B cell (primary cell): Measurements from ENCODE around the gene GAL3ST2.

Experiments used
- EZH2 ChIP-seq: IDR thresholded peaks from 2 replicates; pipeline ENCODE4 v1.6.1; 2012; ENCODE audit warnings: borderline replicate concordance, low read depth, mild to moderate bottlenecking, moderate library complexity, low read length; ENCODE audit not compliant: insufficient read depth, poor library complexity, severe bottlenecking
- TF ChIP-seq, protein P1 (sequence below): fragments of 200-600 bp; IDR thresholded peaks from one replicate; pipeline ENCODE4 v1.8.0; 2022; ENCODE audit warnings: antibody characterized with exemption, mild to moderate bottlenecking

GRCh38 chr2:241797441-241798080, 20.9 kb downstream of the GAL3ST2 start:
- TF ChIP-seq, protein P1, sequence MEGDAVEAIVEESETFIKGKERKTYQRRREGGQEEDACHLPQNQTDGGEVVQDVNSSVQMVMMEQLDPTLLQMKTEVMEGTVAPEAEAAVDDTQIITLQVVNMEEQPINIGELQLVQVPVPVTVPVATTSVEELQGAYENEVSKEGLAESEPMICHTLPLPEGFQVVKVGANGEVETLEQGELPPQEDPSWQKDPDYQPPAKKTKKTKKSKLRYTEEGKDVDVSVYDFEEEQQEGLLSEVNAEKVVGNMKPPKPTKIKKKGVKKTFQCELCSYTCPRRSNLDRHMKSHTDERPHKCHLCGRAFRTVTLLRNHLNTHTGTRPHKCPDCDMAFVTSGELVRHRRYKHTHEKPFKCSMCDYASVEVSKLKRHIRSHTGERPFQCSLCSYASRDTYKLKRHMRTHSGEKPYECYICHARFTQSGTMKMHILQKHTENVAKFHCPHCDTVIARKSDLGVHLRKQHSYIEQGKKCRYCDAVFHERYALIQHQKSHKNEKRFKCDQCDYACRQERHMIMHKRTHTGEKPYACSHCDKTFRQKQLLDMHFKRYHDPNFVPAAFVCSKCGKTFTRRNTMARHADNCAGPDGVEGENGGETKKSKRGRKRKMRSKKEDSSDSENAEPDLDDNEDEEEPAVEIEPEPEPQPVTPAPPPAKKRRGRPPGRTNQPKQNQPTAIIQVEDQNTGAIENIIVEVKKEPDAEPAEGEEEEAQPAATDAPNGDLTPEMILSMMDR = no peak
- no peak for TF ChIP-seq EZH2
